Activated naive CD4-positive, alpha-beta T cell treated with anti-CD3 and anti-CD28 coated beads, Interleukin-2, amount 50 U/mL, for 16 hours (primary cell): ENCODE results near the gene TMEM50A.
"Not testable (repeated sequence)": the region's sequence is repeated elsewhere in the genome, so short reads cannot be mapped to it uniquely, and the experiment has no call there.

Source experiments
- DNase-seq: peaks from one replicate; pipeline ENCODE4 v3.0.0-alpha.2; 2020

TMEM50A gene

DNA sequence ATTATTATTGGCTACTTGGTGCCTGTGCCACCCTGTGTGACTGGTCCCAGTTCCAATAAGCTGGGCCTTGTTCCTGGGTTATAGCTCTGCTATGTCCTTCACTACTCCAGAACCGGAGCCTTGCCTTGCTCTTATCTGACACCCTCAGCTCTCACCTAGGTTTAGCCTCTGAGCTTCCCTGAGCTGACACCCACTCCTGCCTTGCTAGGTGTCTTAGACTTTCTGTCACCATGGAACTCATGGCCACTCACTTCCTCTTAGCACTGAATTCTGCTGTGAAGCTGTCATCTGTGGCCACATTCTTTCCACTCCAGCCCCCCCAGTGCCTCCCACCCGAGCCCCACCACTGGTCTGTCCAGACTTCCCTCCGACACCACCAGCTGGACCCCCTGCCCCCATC lies 51.6 kb downstream of the TMEM50A start:
- not testable (repeated sequence) for DNase-seq

DNA sequence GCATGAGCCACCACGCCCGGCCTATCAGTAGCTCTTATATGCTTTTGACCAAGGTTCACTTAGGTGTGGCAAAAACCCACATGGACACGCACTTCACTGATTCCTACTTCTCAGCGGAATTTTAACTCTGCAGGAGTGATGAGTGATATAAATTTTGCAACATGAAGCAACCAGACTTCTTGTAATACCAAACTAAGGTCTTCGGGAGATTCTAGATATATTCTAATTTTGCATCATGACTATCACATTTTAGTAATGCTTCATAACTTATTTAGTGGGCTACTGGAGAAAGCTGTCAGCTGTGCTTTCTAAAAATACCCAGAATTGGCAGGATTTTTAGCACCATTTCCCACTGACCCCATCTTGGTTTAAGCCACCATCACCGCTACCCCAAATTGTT lies 54.7 kb downstream of the TMEM50A start:
- DNase-seq = no peak

DNA sequence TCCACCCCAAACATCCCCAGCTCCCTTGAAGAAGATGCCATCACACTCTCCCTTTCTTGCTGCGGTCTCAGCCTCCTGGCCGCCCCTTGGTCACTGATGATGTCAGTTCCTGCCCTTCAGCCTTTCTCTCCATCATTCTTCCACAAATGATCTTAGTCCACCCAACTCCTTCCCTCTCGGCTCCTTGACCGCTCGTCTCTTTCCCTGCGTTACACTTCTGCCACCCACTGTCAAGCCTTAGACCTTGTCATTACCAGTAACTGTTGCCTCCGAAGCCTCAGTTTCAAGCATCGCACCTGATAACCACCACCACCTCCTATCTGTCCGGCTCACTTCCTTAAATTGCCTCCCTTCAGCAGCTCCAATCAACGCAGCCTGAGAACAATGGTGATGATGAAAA lies 59.4 kb downstream of the TMEM50A start:
- not testable (repeated sequence) for DNase-seq

DNA sequence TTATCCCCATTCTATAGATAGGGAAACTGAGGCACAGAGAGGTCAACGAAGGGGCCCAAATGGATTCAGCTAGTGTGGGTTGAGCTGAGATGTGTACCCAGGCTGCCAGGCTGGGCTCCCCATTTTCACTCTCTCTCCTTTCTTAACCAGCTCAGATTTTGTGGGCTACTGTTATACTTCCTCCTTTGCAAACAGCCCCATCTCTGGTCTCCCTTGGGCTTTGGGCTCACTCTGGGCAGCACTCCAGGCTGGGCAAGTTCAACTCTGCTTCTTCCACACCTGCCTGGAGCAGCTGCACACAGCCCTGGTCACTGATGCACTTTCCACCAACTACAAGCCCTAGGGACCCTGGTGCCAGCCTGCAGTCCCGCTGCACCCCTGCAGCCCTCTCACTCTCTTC lies 59.9 kb downstream of the TMEM50A start:
- DNase-seq = not testable (repeated sequence)

DNA sequence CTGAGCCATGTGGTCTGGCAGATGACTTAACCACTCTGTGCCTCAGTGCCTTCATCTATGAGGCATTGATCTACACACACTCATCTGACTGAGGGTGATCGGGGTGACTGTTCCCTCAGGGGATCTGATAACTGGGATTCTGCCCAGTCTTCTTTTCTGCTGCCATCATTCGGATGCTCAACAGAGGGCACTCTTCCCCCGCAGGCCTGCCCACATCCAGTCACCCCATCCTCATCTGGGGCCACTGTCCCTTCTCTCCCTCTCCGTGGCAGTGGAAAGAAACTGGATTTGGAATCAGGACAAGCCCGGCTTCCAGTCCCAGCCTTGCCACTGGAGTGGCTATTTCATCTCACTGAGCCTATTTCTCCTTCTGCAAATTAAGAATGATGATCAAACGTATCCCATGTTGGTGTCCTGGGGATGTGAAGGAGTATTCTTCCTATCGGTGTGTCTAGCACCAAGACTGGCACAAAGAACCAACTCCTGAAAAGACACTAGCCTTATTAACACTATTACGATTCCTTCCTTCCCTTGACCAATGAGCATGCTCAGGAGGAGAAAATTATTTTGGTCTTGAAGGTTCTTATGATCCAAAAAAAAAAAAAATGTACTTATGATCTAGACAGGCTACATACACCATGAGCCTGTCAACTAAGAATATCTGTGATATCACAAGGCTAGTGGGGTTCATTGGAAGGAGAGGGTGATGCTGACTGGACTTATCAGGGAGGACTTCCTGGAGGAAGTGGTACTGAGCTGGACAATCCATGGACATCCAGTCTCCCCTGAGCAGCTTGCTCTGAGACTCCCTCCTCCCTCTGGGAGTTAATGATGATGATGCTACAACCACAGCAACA lies 65.0 kb downstream of the TMEM50A start:
- not testable (repeated sequence) for DNase-seq

DNA sequence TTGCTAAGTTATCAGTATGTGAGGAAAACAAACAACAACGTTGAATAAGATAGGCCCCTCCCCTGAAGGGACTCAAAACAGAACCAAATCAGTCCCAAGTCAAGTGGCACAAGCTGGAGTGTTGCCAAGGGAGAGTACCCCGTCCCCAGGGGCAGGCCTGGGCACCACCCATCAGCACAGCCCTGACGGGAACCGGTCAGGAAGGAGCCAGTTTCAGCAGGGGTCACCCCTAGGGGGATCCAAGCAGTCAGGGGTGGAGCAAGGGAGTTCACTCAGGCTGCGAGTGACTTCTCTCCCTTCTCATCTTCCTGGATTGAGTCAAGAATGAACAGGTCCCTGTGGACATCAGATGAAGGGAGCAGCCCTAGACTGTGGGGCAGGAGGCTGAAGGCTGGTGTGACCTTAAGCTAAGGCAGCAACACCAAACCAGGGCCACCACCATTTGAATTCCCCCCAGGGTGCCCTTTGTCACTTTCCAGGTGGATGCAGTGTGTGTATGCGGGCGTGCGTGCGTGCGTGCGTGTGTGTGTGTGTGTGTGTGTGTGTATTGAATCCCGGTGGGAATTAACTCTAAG lies 67.7 kb downstream of the TMEM50A start:
- DNase-seq = not testable (repeated sequence)

DNA sequence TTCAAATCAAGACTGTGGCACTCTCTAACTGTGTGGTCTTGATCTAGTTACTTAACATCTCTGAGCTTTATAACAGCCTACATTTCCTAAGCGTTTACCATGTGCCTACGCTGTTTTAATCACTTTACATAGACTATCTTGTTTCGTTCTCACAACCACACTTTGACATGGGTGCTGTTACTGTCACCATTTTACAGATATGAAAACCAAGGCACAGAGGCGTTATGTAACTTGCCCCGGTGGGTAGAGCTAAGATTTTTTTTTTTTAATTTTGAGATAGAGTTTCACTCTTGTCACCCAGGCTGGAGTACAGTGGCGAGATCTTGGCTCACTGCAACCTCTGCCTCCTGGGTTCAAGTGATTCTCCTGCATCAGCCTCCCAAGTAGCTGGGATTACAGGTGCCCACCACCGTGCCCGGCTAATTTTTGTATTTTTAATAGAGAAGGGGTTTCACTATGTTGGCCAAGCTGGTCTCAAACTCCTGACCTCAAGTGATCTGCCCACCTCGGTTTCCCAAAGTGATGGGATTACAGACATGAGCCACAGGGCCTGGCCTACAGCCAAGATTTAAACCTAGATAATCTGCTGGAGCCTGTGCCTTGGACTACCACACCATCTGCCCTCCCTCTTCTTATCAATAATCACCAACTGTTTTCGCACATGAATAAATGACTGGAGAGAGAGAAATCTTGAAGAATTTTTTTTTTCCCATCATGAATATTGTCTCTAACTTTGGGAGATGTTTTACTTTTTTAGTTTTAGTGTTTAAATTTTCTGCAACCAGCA lies 71.7 kb downstream of the TMEM50A start:
- DNase-seq = not testable (repeated sequence)
